ENCODE measurements around the gene TFF1.
A peak's percentile ranks its signal among the peaks of the same experiment; 100 is the strongest.
"Not testable (repeated sequence)": the region's sequence is repeated elsewhere in the genome, so short reads cannot be mapped to it uniquely, and the experiment has no call there.

Gene TFF1

DNA sequence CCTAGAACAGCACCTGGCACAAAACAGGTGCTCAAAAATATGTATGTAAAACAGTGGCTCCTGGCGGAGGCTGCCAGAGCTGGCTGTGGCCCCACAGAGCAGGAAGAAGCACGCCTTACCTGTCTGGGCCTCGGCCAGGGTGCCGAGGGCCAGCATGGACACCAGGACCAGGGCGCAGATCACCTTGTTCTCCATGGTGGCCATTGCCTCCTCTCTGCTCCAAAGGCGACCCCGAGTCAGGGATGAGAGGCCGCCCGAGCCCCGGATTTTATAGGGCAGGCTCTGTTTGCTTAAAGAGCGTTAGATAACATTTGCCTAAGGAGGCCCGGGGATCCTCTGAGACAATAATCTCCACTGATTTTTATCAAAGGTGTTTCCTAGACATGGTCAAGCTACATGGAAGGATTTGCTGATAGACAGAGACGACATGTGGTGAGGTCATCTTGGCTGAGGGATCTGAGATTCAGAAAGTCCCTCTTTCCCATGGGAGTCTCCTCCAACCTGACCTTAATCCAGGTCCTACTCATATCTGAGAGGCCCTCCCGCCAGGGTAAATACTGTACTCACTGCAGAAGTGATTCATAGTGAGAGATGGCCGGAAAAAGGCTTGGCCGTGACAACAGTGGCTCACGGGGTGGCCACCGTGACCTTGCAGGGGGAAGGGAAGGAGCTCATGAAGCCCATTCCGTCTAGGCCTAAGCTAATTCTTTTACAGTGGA lies at the start of gene TFF1:
Gene TFF1, minus strand, starts transcription at position 244 of the 719 bp plus-strand sequence. Its CDS starts 40 bp downstream, at position 204.
- no peak for DNase-seq

DNA sequence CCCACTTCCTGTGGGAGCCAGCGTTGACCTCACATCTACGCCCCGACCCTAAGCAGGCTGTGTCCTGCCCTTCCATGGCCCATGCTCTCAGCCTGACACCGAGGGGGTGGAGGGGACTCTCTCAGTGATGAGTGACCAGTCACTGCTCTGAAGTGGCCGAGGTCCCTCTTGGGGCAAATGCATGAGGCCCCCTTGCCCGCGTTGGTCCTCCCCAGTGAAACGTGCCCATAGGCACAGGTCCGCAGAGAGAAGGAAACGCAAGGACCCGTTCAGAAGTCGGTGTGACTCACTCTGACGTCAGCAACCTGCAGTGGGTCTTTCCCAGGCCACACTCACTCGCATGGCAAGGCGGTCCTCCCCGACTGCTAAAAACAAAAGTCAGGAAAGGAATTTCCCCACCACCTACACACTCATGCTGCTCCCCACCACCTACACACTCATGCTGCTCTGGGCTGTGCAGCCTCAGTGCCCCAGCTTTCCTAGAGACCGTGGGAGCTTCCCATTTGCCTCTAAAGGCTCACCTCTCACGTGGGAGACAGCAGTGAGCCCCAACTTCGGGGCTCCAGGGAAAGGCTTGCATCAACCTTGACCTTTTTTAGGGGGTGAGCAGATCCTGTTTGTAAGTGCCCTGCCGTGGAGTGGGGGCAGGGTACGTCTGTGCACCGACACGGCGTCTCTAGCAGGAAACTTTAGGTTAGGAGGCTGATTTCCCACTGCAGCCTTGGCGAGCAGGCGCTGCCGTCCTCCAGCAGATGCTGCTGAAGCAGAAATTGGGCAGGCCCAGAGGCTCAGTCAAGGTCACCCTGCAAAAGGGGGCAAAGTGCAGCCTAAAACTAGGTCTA lies 48.8 kb upstream of the TFF1 start:
- no peak for DNase-seq

GRCh38 chr21:42414553-42414927 lies 48.2 kb upstream of the TFF1 start:
- DNase-seq = no peak

GRCh38 chr21:42414066-42414465 lies 47.7 kb upstream of the TFF1 start:
- DNase-seq = no peak

DNA sequence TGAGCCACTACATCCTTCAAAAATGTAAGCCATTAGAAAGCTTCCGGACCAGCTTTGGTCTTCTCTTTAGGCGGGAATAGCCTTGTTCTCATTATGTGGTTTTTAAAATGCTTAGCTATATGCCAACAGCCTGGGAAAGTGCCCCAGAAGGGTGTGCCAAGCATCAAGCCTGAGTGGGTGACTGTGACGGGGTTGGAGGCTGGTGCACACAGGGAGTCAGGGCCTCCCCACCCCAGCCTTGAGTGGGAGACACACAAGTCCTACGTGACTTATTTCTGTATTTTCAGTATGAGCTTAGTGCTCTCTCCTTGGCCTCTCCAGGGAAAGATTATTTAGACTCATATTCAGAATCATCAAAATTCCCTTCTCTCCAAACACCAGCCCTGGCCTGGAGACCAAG lies 47.2 kb upstream of the TFF1 start:
- DNase-seq = no peak

- no peak for DNase-seq
Measured at GRCh38 chr21:42413093-42413492, 46.8 kb upstream of the TFF1 start.

- no peak for DNase-seq
Measured at GRCh38 chr21:42412636-42412933, 46.2 kb upstream of the TFF1 start.

DNA sequence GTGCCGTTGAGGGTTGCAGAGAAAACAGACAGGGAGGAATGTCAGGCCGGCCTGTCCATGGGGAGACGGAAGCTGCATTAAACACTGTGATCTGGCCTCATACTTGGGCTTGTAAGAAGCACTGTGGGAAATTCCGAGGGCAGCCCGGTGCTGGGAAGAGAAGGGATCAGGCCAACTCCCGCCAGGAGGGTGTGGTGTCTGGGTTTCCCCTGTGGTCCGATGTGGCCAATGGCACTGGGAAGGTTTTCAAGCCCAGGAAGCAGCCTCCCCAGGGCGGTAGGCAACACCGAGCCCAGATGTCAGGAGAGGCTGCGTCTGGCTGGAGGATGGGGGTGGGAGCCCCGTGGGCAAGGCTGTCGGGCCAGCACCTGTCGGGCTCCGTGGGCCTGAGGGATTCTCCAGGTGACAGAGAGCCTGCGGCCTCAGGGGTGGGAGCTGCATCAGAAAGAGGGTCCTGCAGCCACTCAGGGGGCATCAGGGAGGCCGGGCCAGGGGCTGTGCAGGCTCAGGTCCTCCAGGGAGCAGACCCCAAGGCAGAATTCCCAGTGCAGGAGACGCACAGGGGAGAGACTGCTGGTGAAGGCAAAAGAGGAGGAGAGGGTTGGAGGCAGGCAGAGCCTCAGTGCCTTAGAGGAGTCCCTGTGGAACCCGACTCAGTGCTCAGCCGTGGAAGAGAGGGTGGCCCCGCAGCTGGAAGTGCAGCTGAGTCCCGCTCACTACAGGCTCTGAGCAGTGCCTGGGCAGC lies 45.7 kb upstream of the TFF1 start:
- no peak for DNase-seq

DNA sequence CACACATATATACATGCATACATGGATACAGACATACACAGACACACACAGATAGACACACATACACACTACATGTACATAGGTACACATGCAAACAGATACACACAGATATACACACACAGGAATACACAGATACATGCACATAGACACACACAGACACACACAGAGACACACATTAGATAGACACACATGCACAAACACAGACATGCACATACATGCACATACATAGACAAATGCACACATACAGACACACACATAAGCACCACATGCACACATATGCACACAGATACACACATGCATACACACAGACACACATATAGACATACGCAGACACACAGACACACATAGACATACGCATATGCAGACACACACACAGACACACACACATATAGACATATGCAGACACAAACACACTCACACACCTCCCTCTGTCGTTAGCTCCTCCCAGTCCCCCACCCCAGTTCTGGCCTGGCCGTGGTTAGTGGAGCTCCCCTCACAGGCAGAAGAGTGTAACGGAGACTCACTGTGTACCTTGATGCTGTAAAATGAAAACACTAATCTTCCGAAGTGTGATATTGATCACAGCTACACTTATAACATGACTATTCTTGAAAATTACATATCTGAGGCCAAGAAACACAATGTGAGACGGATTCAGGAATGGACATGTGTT lies 45.0 kb upstream of the TFF1 start:
- no peak for DNase-seq

DNA sequence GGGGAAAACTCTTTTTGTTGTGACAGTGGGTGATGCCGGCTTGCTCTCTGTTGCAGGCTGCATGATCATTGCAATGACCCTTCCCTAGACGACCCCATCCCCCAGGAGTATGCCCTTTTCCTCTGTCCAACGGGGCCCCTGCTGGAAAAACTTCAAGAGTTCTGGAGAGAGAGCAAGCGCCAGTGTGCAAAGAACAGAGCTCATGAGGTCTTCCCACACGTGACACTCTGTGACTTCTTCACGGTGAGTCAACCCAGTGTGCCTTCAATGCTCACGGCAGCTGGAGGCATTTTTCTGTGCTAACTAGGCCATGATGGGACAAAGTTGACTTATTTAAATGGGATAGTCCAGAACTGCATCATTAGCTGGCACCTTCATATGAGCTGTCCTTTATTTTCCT lies 43.0 kb upstream of the TFF1 start:
- DNase-seq = no peak

DNA sequence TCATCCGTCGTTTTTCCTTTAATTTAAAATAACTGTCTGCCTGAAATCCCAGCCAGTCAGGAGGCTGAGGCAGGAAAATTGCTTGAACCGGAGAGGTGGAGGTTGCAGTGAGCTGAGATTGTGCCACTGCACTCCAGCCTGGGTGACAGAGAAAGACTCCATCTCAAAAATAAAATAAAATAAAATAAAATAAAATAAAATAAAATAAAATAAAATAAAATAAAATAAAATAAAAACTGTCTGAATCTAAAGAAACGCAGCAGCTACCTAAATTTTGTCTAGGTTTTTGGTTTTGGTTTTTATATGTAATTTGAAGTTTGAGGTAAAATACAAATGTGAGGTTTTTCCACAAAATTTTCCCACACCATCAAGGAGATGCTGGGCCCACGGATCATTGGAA lies 42.4 kb upstream of the TFF1 start:
- DNase-seq = not testable (repeated sequence)

DNA sequence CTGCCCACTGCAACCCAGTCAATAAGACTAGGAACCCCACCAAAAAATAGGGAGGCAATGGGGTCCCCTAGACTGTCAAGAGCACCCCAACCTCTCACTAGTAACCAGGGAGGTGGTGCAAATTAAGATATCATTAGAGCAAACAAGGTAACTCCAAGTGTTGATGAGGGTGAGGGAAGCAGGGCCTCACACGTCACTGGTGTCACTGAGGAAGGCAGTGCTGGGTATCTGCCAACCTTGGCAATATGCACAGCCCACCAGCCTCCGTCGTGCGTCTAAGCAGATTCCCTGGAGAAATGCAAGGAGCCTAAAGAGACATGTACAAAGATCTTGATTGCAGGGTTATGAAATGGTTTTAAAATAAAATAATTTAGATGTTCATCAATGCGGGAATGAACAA lies 41.1 kb upstream of the TFF1 start:
- DNase-seq = no peak

DNA sequence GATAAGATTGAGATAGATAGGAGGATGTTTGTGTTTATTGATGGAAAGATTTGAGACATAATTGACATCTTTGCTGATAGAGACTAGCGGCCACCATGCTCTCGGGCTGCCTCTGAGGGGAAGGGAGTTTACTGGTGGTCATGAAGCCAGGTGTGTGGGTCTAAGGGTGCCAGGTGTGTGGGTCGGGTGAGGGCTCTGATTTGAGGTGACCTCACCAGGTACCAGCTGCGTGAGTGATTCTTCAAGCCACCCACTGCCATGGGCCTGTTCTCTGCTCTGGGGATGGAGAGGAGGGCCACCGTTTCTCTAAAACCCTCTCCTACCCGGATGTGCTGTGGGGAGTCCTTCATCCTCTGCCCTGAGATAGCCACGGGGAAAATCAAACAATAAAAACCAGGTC lies 40.5 kb upstream of the TFF1 start:
- DNase-seq = no peak

GRCh38 chr21:42406201-42406621 lies 39.9 kb upstream of the TFF1 start:
- no peak for DNase-seq

- DNase-seq = no peak
Measured at GRCh38 chr21:42405064-42406013, 39.0 kb upstream of the TFF1 start.

DNA sequence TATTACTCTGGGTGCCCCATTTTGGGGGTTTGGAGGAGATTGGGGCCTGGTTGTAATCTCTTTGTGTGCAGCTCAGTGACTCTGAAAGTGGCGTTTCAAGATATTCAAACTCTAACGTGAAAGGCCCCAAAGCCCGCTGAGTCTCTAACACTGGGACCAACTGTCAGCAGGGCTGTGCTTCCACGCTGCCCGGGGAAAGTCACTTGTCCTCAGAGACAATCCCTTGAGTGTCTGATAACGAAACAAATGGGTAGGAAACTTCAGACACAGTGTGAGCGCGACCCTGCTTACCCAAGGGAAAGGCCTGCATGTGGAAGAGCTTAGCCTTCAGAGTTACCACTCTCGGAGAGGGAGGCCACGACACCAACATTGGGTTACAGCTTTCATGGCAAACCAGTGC lies 38.2 kb upstream of the TFF1 start:
- DNase-seq = no peak

DNA sequence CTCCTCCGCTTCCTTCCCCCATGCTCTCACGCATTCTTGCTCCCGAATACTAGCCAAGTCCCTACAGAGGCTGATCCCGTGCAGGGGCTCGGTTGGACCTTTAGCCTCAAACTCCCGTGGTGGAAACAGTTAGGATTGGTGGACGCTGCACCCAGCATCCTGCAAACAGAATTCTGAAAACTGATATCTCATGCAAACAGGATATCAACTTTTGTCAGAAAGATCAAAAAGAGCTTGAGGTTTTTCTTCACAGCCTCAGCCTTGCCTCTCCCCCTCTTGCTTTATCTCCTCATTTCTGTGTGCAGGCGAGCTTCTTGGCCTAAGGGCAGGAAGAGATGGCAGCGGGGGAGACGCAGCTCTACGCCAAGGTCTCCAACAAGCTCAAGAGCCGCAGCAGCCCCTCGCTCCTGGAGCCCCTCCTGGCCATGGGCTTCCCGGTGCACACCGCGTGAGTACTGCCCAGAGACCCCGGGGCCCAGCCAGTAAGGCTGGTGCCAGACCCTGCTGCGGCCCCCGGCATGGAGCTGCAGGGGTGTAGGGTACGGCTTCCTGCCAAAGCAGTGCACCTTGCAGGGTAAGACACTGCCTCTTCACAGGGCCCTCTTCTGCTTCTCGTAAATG lies 37.4 kb upstream of the TFF1 start, which contains the start of gene UBASH3A:
Gene UBASH3A, plus strand, starts transcription at position 292 of the 621 bp plus-strand sequence. Its CDS starts 44 bp downstream, at position 336.
- DNase-seq = no peak

- DNase-seq = no peak
Measured at GRCh38 chr21:42401820-42402251, 35.5 kb upstream of the TFF1 start.

DNA sequence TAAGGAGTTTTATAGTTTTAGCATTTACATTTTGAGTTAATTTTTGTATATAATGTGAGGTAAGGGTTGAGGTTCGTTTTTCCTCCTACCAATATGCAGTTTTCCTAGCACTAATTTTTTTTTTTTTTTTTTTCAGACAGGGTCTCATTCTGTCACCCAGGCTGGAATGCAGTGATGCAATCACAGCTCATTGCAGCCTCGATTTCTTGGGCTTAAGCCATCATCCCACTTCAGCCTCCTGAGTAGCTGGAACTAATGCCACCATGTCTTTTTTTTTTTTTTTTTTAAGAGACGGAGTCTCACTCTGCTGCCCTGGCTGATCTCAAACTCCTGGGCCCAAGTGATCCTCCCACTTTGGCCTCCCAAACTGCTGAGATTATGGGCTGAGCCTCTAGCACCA lies 34.8 kb upstream of the TFF1 start:
- DNase-seq = no peak

- DNase-seq = no peak
Measured at GRCh38 chr21:42400525-42400924, 34.2 kb upstream of the TFF1 start.

DNA sequence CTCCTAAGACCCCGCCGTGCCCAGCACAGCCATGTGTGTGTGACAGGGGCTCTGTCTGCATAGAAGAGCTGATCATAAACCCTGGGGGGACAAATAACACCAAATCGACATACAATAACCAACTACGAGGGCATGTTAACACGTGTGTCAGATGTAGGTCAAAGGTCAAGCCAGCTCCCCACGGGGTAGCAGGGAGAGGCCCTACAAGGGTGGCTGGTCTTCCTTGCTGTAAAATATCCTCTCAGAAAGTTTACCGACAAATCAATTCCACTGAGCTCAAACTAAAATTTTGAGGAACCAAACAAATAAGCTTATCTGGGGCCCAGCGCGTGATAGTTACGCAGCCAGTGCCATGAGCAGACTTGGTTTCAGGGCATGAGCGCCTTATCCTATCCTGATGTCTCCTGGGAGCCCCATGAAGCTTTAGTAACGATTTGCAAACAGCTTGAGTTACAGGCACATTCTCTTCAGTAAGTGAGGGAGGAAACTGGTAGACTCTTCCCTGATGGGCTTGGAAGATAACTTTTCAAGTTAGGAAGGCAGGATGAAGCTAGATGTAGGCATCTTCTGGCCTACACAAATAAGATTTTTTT lies 32.2 kb upstream of the TFF1 start:
- peak in 1 of 3 experiments; percentile 14 for DNase-seq

All from NCI-H1417 (cell line).